Activated CD4-positive, alpha-beta T cell treated with anti-CD3 and anti-CD28 coated beads, Interleukin-2, Interleukin-6, amounts not matched to agents 100 ng/mL and 50 ng/mL, durations not matched to agents 16 hours and 8 hours (primary cell): ENCODE measurements around the gene SKP1.
A peak's percentile ranks its signal among the peaks of the same experiment; 100 is the strongest.

Experiments used
- DNase-seq: peaks from one replicate; pipeline ENCODE4 v3.0.0-alpha.2; 2020

The SKP1 gene

GRCh38 chr5:134128648-134128995, 48.1 kb downstream of the SKP1 start:
- DNase-seq: no peak

DNA sequence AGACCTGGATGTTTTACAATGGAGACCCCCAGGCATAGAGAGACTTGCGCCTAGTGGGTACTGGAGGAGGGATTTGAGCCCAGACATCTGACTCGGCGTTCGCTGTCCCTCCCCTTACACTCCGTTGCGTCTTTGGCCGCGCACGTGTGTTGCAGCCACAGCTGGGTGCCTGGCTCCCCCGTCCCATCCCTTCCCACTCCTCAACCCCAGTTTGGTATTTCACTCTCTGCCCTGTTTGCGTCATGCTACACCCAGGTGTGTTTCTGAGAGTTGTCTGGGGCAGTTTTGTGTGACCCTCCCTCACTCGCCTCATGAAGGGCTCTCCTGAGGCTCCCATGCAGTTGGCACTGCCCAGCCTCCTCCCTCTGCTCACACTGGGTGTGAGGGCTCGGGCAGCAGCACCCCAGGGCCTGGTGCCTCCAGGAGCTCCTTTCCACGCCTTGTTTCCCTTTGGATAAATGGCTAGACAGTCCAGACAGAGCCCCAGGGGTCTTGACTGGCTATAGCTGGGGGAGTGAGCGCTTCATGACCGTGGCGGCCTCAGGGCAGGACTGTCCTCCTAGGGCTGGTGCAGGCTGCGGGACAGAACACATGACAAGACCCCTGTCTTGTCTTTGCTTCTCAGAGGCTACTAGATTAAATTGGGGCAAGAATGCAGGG, 48.6 kb downstream of the SKP1 start:
- DNase-seq: no peak

DNA sequence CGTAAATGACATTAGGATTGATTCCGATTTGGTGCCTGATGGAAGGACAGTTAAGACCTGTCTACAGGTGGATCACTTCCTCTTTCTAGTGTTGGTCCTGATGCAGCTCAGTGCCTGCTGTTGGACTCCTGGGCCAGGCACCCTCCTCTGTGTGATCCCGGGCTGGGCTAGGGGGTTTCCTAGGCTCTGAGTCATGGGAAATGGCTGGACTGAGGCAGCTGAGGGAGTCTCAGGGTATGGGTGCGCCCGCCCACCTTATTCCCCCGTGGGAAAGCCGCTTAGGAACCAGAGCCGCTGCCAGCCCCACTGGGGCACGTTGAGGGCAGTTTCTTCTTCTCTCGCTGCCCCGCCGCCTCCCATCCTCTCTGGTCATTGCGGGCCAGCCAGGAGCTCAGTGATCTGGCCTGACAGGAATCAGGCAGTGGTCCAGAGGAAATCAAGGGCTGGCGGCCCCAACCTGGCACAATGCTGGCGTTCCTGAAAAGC, 49.3 kb downstream of the SKP1 start:
- DNase-seq: no peak

GRCh38 chr5:134125039-134126015, 51.4 kb downstream of the SKP1 start:
- no peak for DNase-seq

- no peak for DNase-seq
These were observed 52.3 kb downstream of the SKP1 start for GRCh38 chr5:134124289-134125038.

DNA sequence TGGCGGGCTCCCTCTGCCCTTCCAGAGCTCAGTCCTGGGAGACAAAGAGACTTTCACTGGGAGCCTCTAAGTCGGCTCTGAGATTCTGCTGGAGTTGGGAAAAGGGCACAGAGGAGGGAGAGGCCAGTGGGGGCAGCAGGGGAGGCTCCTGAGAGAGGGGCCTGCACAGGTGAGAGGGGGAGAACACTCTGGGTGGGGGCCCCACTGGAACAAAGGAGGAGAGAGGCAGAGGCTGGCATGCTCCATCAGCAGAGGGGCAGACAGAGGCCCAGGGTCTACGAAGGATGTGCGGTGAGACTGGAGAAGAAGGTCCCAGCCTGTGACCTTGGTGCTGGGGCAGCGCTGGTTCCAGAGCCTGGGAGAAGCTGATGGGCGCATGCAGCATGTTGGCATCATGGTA, 53.4 kb downstream of the SKP1 start:
- no peak for DNase-seq

GRCh38 chr5:134122530-134122929, 54.2 kb downstream of the SKP1 start:
- no peak for DNase-seq

GRCh38 chr5:134120386-134121138, 56.2 kb downstream of the SKP1 start:
- DNase-seq: no peak

DNA sequence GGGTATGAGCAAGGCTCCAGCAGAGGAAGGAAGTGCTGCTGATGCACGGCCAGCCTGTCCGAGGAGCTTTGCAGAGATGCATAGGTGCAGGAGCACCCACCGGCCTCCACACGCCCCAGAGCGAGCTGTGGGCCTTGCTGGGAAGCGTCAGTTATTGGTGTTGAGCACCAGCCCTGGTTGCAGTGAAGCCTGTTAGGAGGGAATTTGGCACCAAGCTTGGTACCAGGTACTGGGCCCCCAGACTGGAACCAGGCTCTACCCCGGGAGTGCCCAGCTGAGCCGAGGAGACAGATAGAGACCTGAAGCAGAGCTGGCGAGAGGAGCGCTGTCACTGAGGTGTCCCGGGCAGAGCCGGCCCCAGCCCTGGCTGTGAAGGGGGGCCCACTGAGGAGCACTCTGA, 57.0 kb downstream of the SKP1 start:
- DNase-seq: no peak

- DNase-seq: no peak
These were observed 58.4 kb downstream of the SKP1 start for GRCh38 chr5:134118212-134118835.

DNA sequence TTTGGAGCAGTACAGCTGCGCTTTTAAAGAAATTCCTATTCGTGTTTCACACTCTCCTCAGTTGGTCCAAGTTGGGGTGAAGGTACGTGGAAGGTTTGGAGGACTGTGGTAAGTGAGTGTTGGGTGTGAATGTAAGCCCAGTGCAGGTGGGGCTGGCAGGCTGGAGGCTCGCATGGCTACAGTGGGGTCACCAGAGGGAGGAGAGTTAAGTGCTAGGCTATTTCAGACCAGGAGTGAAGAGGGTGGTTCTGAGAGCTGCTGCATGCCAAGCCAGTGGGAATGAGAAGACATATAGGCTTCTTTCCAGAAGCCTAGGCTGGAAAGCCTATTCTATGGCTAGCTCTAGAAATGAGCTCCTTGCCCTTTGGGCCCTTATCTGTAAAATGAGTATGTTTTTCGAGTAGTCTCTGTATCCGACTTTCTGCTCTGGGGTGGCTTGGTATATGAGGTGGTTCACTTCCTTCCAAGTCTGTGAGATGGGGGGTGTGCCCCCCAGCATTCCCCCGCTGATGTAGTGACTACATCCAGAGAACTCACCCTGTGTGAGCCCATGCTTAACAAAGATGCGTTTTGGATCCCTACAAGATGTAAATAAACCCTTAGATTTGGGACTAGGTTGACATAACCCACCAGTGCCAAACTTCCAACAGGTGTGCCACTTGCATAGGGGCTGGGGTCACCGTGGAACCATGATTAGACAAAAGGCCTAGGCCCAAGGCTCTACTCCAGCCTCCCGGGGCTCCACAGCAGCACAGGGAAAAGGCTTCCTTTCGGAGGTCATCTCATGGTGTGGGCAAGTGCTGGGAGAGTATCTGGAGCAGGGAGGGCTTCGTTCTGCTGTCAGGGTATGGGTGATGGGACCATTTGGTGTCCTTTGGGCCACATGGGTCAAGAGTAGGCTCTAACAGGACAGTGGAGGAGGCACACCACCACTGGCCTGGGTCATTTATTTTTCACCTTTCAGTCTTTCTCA, 59.7 kb downstream of the SKP1 start:
- no peak for DNase-seq

- no peak for DNase-seq
These were observed 60.5 kb downstream of the SKP1 start for GRCh38 chr5:134116286-134116685.

DNA sequence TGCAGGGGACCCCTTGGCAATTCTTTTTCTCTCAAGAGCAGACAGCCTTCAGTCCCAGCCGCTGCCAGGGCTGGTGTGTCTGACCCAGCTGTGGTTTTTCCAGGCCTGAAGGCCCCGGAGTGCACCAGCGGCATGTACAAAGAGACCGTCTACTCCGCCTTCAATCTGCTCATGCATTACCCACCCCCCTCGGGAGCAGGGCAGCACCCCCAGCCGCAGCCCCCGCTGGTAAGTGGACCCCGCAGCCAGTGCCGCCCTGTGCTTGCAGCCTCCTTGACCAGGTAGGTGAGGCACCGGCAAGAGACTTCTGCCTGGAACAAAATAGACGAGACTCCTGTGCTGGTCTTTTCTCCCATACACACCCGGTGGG, 61.0 kb downstream of the SKP1 start:
- no peak for DNase-seq

- no peak for DNase-seq
These were observed 61.6 kb downstream of the SKP1 start for GRCh38 chr5:134114886-134115805.

GRCh38 chr5:134113902-134114875, 62.6 kb downstream of the SKP1 start, which contains the start of gene TCF7:
Gene TCF7, plus strand, starts transcription at chr5:134114681. Its CDS starts 226 bp downstream, at chr5:134114907.
- peak; percentile 71 for DNase-seq

DNA sequence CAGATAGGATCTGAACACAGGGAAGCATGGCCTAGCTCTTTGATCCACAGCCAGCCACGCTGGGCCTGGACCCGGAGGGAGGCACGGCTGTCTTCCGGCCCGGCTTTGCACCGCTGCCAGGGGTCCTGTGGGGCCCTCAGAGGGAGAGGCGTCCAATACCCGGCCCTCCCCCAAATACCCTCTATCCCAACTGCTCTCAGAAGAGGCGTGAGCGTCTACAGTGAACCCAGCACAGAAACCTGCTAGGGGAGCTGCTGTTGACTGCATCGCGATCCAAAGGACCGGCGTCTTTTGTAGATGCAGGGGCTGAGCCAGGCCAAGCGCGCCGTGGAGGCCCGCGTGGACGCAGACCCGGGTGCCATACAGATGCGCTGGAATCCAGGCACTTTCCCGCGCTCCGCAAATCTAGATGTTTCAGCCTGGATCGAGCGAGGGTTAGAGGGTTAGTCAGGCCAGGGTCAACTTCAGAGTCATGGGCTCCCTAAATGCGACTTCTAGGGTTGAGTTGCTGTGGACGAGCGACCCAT, 63.3 kb downstream of the SKP1 start:
- DNase-seq: no peak

- DNase-seq: no peak
These were observed 63.9 kb downstream of the SKP1 start for GRCh38 chr5:134112726-134113362.
